Trophoblast cell (in vitro differentiated cells and primary cell): ENCODE data around the gene VASN.
A peak's percentile ranks its signal among the peaks of the same experiment; 100 is the strongest.

Experiments used
- DNase-seq, 2 donors: peaks; one replicate each; pipeline ENCODE4 v3.0.0-alpha.2; 2016
- H2AFZ ChIP-seq: 2 replicates; pipeline ENCODE4 v1.6.1; 2013; ENCODE audit warnings: low read length, moderate library complexity, mild to moderate bottlenecking; ENCODE audit not compliant: insufficient read depth, poor library complexity
- H2AK5ac ChIP-seq: 2 replicates; pipeline ENCODE4 v1.6.1; 2013; ENCODE audit warnings: mild to moderate bottlenecking, low read length
- H2BK120ac ChIP-seq: 2 replicates; pipeline ENCODE4 v1.6.1; 2013; ENCODE audit warnings: low read length, mild to moderate bottlenecking, moderate library complexity; ENCODE audit not compliant: insufficient read depth, poor library complexity
- H2BK12ac ChIP-seq: 2 replicates; pipeline ENCODE4 v1.6.1; 2013; ENCODE audit warnings: mild to moderate bottlenecking, low read length, moderate library complexity
- H2BK5ac ChIP-seq: 2 replicates; pipeline ENCODE4 v1.6.1; 2013; ENCODE audit warnings: low read length, low read depth, moderate library complexity, mild to moderate bottlenecking; ENCODE audit not compliant: poor library complexity
- H3K14ac ChIP-seq: 2 replicates; pipeline ENCODE4 v1.6.1; 2013; ENCODE audit warnings: mild to moderate bottlenecking, low read length
- H3K18ac ChIP-seq: 2 replicates; pipeline ENCODE4 v1.6.1; 2013; ENCODE audit warnings: mild to moderate bottlenecking, low read length
- H3K23ac ChIP-seq: 2 replicates; pipeline ENCODE4 v1.6.1; 2013; ENCODE audit warnings: low read length
- H3K27ac ChIP-seq: 2 replicates; pipeline ENCODE4 v1.5.1; 2013; ENCODE audit warnings: low read depth, mild to moderate bottlenecking, inconsistent platforms, low read length, moderate library complexity
- H3K27me3 ChIP-seq: 2 replicates; pipeline ENCODE4 v1.6.1; 2013; ENCODE audit warnings: inconsistent platforms, mild to moderate bottlenecking, low read length, moderate library complexity; ENCODE audit not compliant: insufficient read depth
- H3K36me3 ChIP-seq, 2 experiments: 1 replicate in 1 of 2; 2 replicates in 1 of 2; pipeline ENCODE4 v1.6.1; 2013; ENCODE audit warnings: low read length in 2 of 2, mild to moderate bottlenecking in 2 of 2, moderate library complexity in 1 of 2; ENCODE audit not compliant: insufficient read depth in 2 of 2, control insufficient read depth in 1 of 2
- H3K4ac ChIP-seq: 2 replicates; pipeline ENCODE4 v1.6.1; 2013; ENCODE audit warnings: low read depth, mild to moderate bottlenecking, low read length, moderate library complexity
- H3K4me1 ChIP-seq, 2 experiments: 1 replicate in 1 of 2; 2 replicates in 1 of 2; pipeline ENCODE4 v1.6.1; 2013; ENCODE audit warnings: low read length in 2 of 2, mild to moderate bottlenecking in 2 of 2, moderate library complexity in 1 of 2; ENCODE audit not compliant: insufficient read depth in 2 of 2, control insufficient read depth in 1 of 2
- H3K4me2 ChIP-seq: 2 replicates; pipeline ENCODE4 v1.6.1; 2013; ENCODE audit warnings: inconsistent platforms, mild to moderate bottlenecking, low read length, moderate library complexity
- H3K4me3 ChIP-seq: 2 replicates; pipeline ENCODE4 v1.5.1; 2013; ENCODE audit warnings: mild to moderate bottlenecking, low read depth, low read length, inconsistent platforms
- H3K79me1 ChIP-seq: one replicate; pipeline ENCODE4 v1.6.1; 2013; ENCODE audit warnings: low read length
- H3K79me2 ChIP-seq: 2 replicates; pipeline ENCODE4 v1.6.1; 2013; ENCODE audit warnings: low read length, mild to moderate bottlenecking; ENCODE audit not compliant: control insufficient read depth, insufficient read depth, poor library complexity
- H3K9ac ChIP-seq: 2 replicates; pipeline ENCODE4 v1.6.1; 2013; ENCODE audit warnings: mild to moderate bottlenecking, low read length
- H3K9me3 ChIP-seq: 2 replicates; pipeline ENCODE4 v1.6.1; 2013; ENCODE audit warnings: low read depth, mild to moderate bottlenecking, control low read depth, inconsistent platforms, low read length; ENCODE audit not compliant: insufficient read depth
- H4K12ac ChIP-seq: 2 replicates; pipeline ENCODE4 v1.6.1; 2013; ENCODE audit warnings: low read depth, mild to moderate bottlenecking, low read length, moderate library complexity
- H4K8ac ChIP-seq: 2 replicates; pipeline ENCODE4 v1.6.1; 2013; ENCODE audit warnings: low read depth, mild to moderate bottlenecking, low read length, moderate library complexity
- H4K91ac ChIP-seq: one replicate; pipeline ENCODE4 v1.6.1; 2013; ENCODE audit warnings: low read depth, mild to moderate bottlenecking, low read length, moderate library complexity
- WGBS: extraction: QIAGEN DNeasy Blood & Tissue Kit; methylation state at CpG from one replicate; pipeline ENCODE4 v1.1.7; 2013; ENCODE audit warnings: missing lambda C conversion rate; ENCODE audit not compliant: insufficient read length, insufficient coverage; ENCODE audit errors: extremely low coverage; 5-methylcytosine and 5-hydroxymethylcytosine counted together

Gene VASN

DNA sequence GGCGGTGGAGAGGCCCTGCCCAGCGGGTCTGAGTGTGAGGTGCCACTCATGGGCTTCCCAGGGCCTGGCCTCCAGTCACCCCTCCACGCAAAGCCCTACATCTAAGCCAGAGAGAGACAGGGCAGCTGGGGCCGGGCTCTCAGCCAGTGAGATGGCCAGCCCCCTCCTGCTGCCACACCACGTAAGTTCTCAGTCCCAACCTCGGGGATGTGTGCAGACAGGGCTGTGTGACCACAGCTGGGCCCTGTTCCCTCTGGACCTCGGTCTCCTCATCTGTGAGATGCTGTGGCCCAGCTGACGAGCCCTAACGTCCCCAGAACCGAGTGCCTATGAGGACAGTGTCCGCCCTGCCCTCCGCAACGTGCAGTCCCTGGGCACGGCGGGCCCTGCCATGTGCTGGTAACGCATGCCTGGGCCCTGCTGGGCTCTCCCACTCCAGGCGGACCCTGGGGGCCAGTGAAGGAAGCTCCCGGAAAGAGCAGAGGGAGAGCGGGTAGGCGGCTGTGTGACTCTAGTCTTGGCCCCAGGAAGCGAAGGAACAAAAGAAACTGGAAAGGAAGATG lies 11.2 kb downstream of the VASN start:
- Histone ChIP-seq H3K79me1 (peaks cover 17% of the 10 kb centered on the region), H3K79me2 (peaks cover 6% of the 10 kb centered on the region), H4K91ac (no peak overlapping the region), H2AFZ (no peak overlapping the region), H3K4ac (no peak overlapping the region), H2BK120ac (no peak overlapping the region), H2BK5ac (no peak overlapping the region), H3K9me3 (peaks cover 4% of the 10 kb centered on the region), H2AK5ac (no peak overlapping the region), H3K9ac (no peak overlapping the region), H3K4me2 (no peak overlapping the region), H3K4me3 (no peak overlapping the region), H3K4me1 (peaks cover 29 to 51% of the 10 kb centered on the region in 2 experiments), H3K36me3 (peaks cover 39 to 40% of the 10 kb centered on the region in 2 experiments), H3K14ac (no peak overlapping the region), H2BK12ac (no peak overlapping the region), H4K8ac (no peak overlapping the region), H3K18ac (no peak overlapping the region), H3K27ac (no peak overlapping the region), H3K23ac (no peak overlapping the region), H4K12ac (no peak overlapping the region), H3K27me3 (no peaks in the 10 kb centered on the region)
- no CpG with 5 or more reads among the region's 21 CpGs for WGBS
- no peak for DNase-seq

DNA sequence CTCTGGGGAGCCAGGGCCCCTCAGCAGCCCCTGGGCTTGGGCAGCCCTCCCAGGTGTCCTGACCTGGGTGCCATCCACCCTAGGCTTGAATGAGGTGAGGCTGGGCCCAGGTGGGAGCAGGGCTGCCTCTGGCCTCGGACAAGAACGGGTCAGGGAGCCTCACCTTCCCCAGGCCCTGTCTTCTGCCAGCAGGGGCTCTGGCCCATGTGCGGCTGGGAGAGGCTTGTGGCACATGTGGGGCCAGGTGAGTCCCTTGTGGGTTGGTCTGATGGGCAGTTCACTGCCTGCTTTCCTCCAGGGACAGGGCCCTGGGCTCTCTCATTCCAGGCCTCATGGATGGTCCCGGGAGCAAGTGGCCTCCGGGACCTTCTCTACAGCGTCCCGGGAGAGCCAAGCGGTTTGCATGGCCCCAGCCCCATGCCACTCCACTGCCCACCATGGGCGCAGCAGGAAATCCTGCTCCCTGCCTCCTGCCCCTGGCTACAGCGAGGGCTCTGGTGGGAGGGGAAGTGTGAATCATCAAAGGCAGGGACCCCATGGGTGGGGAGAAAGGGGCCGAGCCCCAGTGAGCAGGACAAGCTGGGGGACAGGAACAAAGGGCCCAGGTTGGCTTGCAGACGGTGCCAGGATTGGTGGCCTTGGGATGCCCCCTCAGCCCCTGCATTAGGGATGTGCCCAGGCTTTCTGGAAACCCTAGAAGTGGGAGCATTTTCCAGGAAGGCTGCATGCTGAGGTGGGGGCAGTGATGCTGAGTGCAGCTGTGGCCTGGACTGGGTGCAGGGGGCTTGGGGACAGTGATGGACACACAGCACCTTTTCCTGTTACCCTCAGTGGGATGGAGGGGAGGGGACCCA lies 12.2 kb downstream of the VASN start:
- Histone ChIP-seq H3K18ac (peak overlapping the region; percentile 19), H3K9ac (no peak overlapping the region), H3K27ac (peak overlapping the region; percentile 9), H3K36me3 (peaks cover 35 to 40% of the 10 kb centered on the region in 2 experiments), H2BK120ac (no peak overlapping the region), H2AFZ (no peak overlapping the region), H3K27me3 (no peaks in the 10 kb centered on the region), H3K4ac (no peak overlapping the region), H3K9me3 (peaks cover 4% of the 10 kb centered on the region), H2AK5ac (no peak overlapping the region), H4K12ac (no peak overlapping the region), H3K4me2 (no peak overlapping the region), H3K79me2 (peaks cover 12% of the 10 kb centered on the region), H3K23ac (no peak overlapping the region), H4K8ac (no peak overlapping the region), H3K14ac (no peak overlapping the region), H3K4me1 (peaks cover 35 to 50% of the 10 kb centered on the region in 2 experiments), H2BK5ac (no peak overlapping the region), H4K91ac (no peak overlapping the region), H3K79me1 (peaks cover 24% of the 10 kb centered on the region), H3K4me3 (no peak overlapping the region), H2BK12ac (no peak overlapping the region)
- DNase-seq: no peak
- WGBS: no CpG with 5 or more reads among the region's 12 CpGs

DNA sequence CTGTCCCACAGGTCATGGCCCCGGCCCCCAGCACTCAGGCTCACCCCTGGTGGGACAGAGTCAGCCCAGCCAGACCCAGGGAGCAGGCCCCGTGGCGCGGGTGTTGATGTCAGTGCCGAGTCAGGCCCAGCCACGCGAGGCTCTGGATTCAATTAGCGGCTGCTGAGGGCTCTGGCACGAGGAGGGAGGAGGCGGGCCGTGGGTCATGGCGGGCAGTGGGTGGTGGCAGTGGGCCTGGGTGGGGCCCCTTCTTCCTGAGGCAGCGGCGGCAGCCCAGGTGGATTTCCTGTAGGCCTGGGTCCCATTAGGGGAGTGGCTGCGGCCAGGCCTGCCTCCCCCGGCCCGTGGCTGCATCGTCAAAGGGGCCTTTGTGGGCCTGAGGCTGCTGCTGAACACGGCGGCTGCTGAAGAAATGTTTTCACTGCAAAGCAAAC lies 12.9 kb downstream of the VASN start:
- no peak overlapping the region for H2BK5ac ChIP-seq
- no CpG with 5 or more reads among the region's 20 CpGs for WGBS

DNA sequence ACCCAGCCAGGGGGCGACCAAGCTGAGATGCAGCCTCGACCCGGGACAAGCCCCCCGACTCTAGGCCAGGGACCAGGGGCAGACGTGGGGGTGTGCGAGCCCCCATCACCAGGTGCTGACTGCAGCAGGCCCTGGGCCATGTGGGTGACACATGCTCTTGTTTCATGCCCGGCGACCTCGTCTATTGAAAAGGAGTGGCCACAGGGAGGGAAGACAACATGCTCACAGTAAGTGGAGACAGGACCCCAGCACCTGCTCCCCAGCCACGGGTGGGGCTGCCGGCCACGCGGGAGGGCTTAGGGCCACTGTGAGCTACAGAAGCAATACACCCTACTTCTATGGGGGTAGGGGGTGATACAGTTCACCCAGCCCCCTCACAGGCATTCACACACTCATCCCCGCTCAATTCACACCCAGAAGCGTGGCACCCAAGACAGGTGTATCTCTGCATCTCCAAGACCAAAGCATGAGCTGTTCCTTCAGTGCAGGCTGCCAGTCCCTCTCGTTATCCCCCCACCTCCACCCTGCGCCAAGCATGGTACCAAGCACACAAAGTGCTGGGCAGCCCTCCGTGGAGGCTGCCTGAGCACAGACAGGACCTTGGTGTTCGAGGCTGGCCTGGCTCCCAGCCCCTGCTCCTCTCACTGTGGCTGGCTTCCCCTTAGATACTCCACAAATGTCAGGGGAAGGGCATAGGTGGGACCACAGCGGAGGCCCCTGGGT lies 13.6 kb downstream of the VASN start:
- H3K23ac ChIP-seq: no peak overlapping the region
- peak overlapping the region; percentile 3 for H2BK120ac ChIP-seq
- peaks cover 4% of the 10 kb centered on the region for H3K9me3 ChIP-seq
- no peak overlapping the region for H2AFZ ChIP-seq
- no peak overlapping the region for H3K14ac ChIP-seq
- no peak overlapping the region for H3K4me3 ChIP-seq
- peaks cover 35 to 38% of the 10 kb centered on the region in 2 experiments for H3K36me3 ChIP-seq
- WGBS: no CpG with 5 or more reads among the region's 20 CpGs
- peak overlapping the region; percentile 2 for H2BK12ac ChIP-seq
- no peak overlapping the region for H3K4ac ChIP-seq
- peaks cover 44 to 50% of the 10 kb centered on the region in 2 experiments for H3K4me1 ChIP-seq
- peaks cover 33% of the 10 kb centered on the region for H3K79me1 ChIP-seq
- no peak overlapping the region for H3K27ac ChIP-seq
- no peak overlapping the region for H2BK5ac ChIP-seq
- peak overlapping the region; percentile 52 for H2AK5ac ChIP-seq
- H4K8ac ChIP-seq: no peak overlapping the region
- no peaks in the 10 kb centered on the region for H3K27me3 ChIP-seq
- H4K91ac ChIP-seq: peak overlapping the region; percentile 99
- H4K12ac ChIP-seq: no peak overlapping the region
- H3K79me2 ChIP-seq: peaks cover 15% of the 10 kb centered on the region
- peak overlapping the region; percentile 18 for H3K18ac ChIP-seq
- no peak overlapping the region for H3K9ac ChIP-seq
- H3K4me2 ChIP-seq: no peak overlapping the region
- no peak for DNase-seq

More for the DNA sequence above, 12.9 kb downstream of the VASN start:
- Histone ChIP-seq H3K79me1 (peaks cover 31% of the 10 kb centered on the region), H4K12ac (no peak overlapping the region), H2BK12ac (no peak overlapping the region), H3K4me2 (no peak overlapping the region), H3K27me3 (no peaks in the 10 kb centered on the region), H2AK5ac (no peak overlapping the region), H3K79me2 (peaks cover 15% of the 10 kb centered on the region), H3K14ac (no peak overlapping the region), H3K36me3 (peaks cover 35 to 38% of the 10 kb centered on the region in 2 experiments), H3K18ac (peak overlapping the region; percentile 19), H3K4me1 (peaks cover 43 to 50% of the 10 kb centered on the region in 2 experiments), H4K8ac (no peak overlapping the region), H3K9ac (no peak overlapping the region), H3K23ac (no peak overlapping the region), H3K4ac (no peak overlapping the region), H3K4me3 (no peak overlapping the region), H2AFZ (no peak overlapping the region), H3K27ac (peak overlapping the region; percentile 9), H2BK120ac (no peak overlapping the region), H3K9me3 (peaks cover 4% of the 10 kb centered on the region), H4K91ac (no peak overlapping the region)
- no peak for DNase-seq
